GM19463 (cell line): ENCODE measurements around the gene ULK2.

Experiments used
- ATAC-seq: cut with Tn5 transposase; IDR thresholded peaks from one replicate; pipeline ENCODE4 v1.9.1; 2021; ENCODE audit warnings: mild to moderate bottlenecking, moderate library complexity; ENCODE audit not compliant: unreplicated experiment

ULK2 gene

GRCh38 chr17:19728084-19728495 lies 139.6 kb downstream of the ULK2 start:
- ATAC-seq: no peak

GRCh38 chr17:19727501-19728078 lies 140.1 kb downstream of the ULK2 start:
- ATAC-seq: no peak

- no peak for ATAC-seq
Observed at GRCh38 chr17:19726631-19727376, 140.9 kb downstream of the ULK2 start.

GRCh38 chr17:19725486-19725885 lies 142.2 kb downstream of the ULK2 start:
- ATAC-seq: no peak

GRCh38 chr17:19724501-19725420 lies 143.0 kb downstream of the ULK2 start:
- no peak for ATAC-seq

GRCh38 chr17:19723964-19724363 lies 143.8 kb downstream of the ULK2 start:
- no peak for ATAC-seq
